RPMI7951 (cell line): ENCODE data around the gene SLC11A2. TPM values are rescaled to one million over a fixed set of nuclear protein-coding genes. Genes with fewer than 3 reads are reported as not detected.
"Not testable (repeated sequence)": the region's sequence is repeated elsewhere in the genome, so short reads cannot be mapped to it uniquely, and the experiment has no call there.

Experiments used
- DNase-seq: peaks from one replicate; pipeline ENCODE4 v3.0.0-alpha.2; 2012; ENCODE audit warnings: low read depth
- total RNA-seq: library from RNA; depleted of rRNA; stranded (reverse); fragments of >200 nt; shearing (Covaris generic); gene quantifications from 2 replicates; pipeline ENCODE4 v1.2.3, GENCODE V29; 2014

Gene SLC11A2
- total RNA-seq, 1 experiment from 2014 or later, result 28.8 TPM

GRCh38 chr12:50990791-50991190, 35.4 kb downstream of the SLC11A2 start:
- no peak for DNase-seq

GRCh38 chr12:50990147-50990727, 35.9 kb downstream of the SLC11A2 start:
- DNase-seq, result no peak

GRCh38 chr12:50988871-50989270, 37.3 kb downstream of the SLC11A2 start:
- DNase-seq, result no peak

GRCh38 chr12:50988051-50988450, 38.1 kb downstream of the SLC11A2 start:
- DNase-seq, result no peak

GRCh38 chr12:50986966-50987737, 39.0 kb downstream of the SLC11A2 start:
- peak; percentile 39 for DNase-seq

GRCh38 chr12:50985322-50985721, 40.9 kb downstream of the SLC11A2 start:
- peak; percentile 24 for DNase-seq

GRCh38 chr12:50984586-50985298, 41.4 kb downstream of the SLC11A2 start:
- no peak for DNase-seq

- no peak for DNase-seq
Measured at GRCh38 chr12:50981319-50982239, 44.6 kb downstream of the SLC11A2 start.

- no peak for DNase-seq
Measured at GRCh38 chr12:50980545-50980944, 45.6 kb downstream of the SLC11A2 start.

GRCh38 chr12:50979369-50980052, 46.7 kb downstream of the SLC11A2 start:
- no peak for DNase-seq

GRCh38 chr12:50971946-50972345, 54.2 kb downstream of the SLC11A2 start:
- no peak for DNase-seq

GRCh38 chr12:50964432-50964831, 61.8 kb downstream of the SLC11A2 start:
- no peak for DNase-seq

- DNase-seq, result no peak
Measured at GRCh38 chr12:50961708-50962107, 64.5 kb downstream of the SLC11A2 start.

- no peak for DNase-seq
Measured at GRCh38 chr12:50960130-50960529, 66.1 kb downstream of the SLC11A2 start.

GRCh38 chr12:50955697-50956096, 70.5 kb downstream of the SLC11A2 start:
- no peak for DNase-seq

- DNase-seq, result no peak
Measured at GRCh38 chr12:50955288-50955687, 70.9 kb downstream of the SLC11A2 start.

GRCh38 chr12:50954789-50955188, 71.4 kb downstream of the SLC11A2 start:
- not testable (repeated sequence) for DNase-seq

- no peak for DNase-seq
Measured at GRCh38 chr12:50953047-50953446, 73.1 kb downstream of the SLC11A2 start.

GRCh38 chr12:50952510-50952909, 73.7 kb downstream of the SLC11A2 start, which contains the start of gene HIGD1C:
Gene HIGD1C, plus strand, starts transcription at chr12:50952544. Its CDS starts 1,455 bp downstream, at chr12:50953999.
- DNase-seq, result no peak

GRCh38 chr12:50951112-50951511, 75.1 kb downstream of the SLC11A2 start:
- DNase-seq, result no peak

GRCh38 chr12:50949801-50950302, 76.3 kb downstream of the SLC11A2 start:
- no peak for DNase-seq
